GM12875 (cell line): ENCODE data around the gene NOSIP.

Source experiments
- H3K4me3 ChIP-seq: one replicate; pipeline ENCODE4 v1.5.1; 2011; ENCODE audit warnings: low read depth, low read length, control low read depth
- CTCF ChIP-seq: IDR thresholded peaks from 2 replicates; pipeline ENCODE4 v1.5.1; 2011; ENCODE audit warnings: low read depth, mild to moderate bottlenecking, control low read depth, inconsistent platforms, low read length, moderate library complexity, borderline replicate concordance; ENCODE audit not compliant: insufficient read depth

Gene NOSIP

GRCh38 chr19:49594157-49594992 is 14.0 kb upstream of the NOSIP start:
- no peak overlapping the region for H3K4me3 ChIP-seq

GRCh38 chr19:49593233-49594113 is 13.1 kb upstream of the NOSIP start:
- H3K4me3 ChIP-seq = peak overlapping the region; percentile 92
- TF ChIP-seq CTCF = no peak

More at GRCh38 chr19:49594157-49594992, 14.0 kb upstream of the NOSIP start:
- no peak for TF ChIP-seq CTCF

GRCh38 chr19:49592486-49593232 is 12.3 kb upstream of the NOSIP start:
- TF ChIP-seq CTCF = no peak

GRCh38 chr19:49591731-49592485 is 11.6 kb upstream of the NOSIP start:
- H3K4me3 ChIP-seq = peak overlapping the region; percentile 92
- TF ChIP-seq CTCF = no peak

More at GRCh38 chr19:49592486-49593232, 12.3 kb upstream of the NOSIP start:
- H3K4me3 ChIP-seq = peak overlapping the region; percentile 92

GRCh38 chr19:49590971-49591730 is 10.8 kb upstream of the NOSIP start, which contains the start of gene PRR12:
Gene PRR12, plus strand, starts transcription at chr19:49591182. Its CDS starts 473 bp downstream, at chr19:49591655.
- peak within 1 kb of the TSS; percentile 92 for H3K4me3 ChIP-seq
- no peak for TF ChIP-seq CTCF
